H1 (cell line): ENCODE data around the gene SH3D19. TPM values are rescaled to one million over a fixed set of nuclear protein-coding genes. Genes with fewer than 3 reads are reported as not detected.

Source experiments
- CTCF ChIA-PET: fragments of 300-600 bp; sonication (Branson Sonifier 250); formaldehyde crosslinking; loops from one replicate; lab custom pipeline; 2021; ENCODE audit not compliant: partially characterized antibody; lab: Charles Lee
- POLR2A ChIA-PET: fragments of 300-600 bp; sonication (Branson Sonifier 250); formaldehyde crosslinking; loops from one replicate; lab custom pipeline; 2021; ENCODE audit warnings: inconsistent platforms; ENCODE audit not compliant: partially characterized antibody; lab: Charles Lee
- DNase-seq, 2 experiments: peaks; one replicate each; pipeline versions ENCODE4 v3.0.0 to v3.0.0-alpha.2; 2010 to 2022; ENCODE audit warnings: low spot score in 2 of 2, low read depth in 1 of 2, mixed read lengths in 1 of 2
- FAIRE-seq: peaks from 2 replicates; lab custom pipeline; 2011; peaks lifted over from hg19 to GRCh38; lab: Jason Lieb, UNC
- H2AFZ ChIP-seq: 2 replicates; pipeline ENCODE4 v1.8.1; 2012; ENCODE audit warnings: low read length, inconsistent platforms
- H2AK5ac ChIP-seq: 2 replicates; pipeline ENCODE4 v1.6.1; 2013; ENCODE audit warnings: low read depth, low read length
- H2BK120ac ChIP-seq: replicated peaks from 2 replicates; pipeline ENCODE3; 2013; ENCODE audit warnings: low read depth, low read length, inconsistent platforms
- H2BK12ac ChIP-seq: 2 replicates; pipeline ENCODE4 v1.6.1; 2013; ENCODE audit warnings: low read depth, low read length
- H2BK15ac ChIP-seq: 2 replicates; pipeline ENCODE4 v1.6.1; 2013; ENCODE audit warnings: low read length
- H2BK20ac ChIP-seq: 2 replicates; pipeline ENCODE4 v1.6.1; 2013; ENCODE audit warnings: low read length
- H2BK5ac ChIP-seq: 2 replicates; pipeline ENCODE4 v1.6.1; 2013; ENCODE audit warnings: low read depth, low read length
- H3K14ac ChIP-seq: 2 replicates; pipeline ENCODE4 v1.6.1; 2013; ENCODE audit warnings: inconsistent platforms; ENCODE audit not compliant: insufficient read length
- H3K18ac ChIP-seq: 2 replicates; pipeline ENCODE4 v1.6.1; 2013; ENCODE audit warnings: low read length; ENCODE audit errors: extremely low read depth
- H3K23ac ChIP-seq: 2 replicates; pipeline ENCODE4 v1.6.1; 2013; ENCODE audit warnings: inconsistent platforms; ENCODE audit not compliant: insufficient read length
- H3K23me2 ChIP-seq: 2 replicates; pipeline ENCODE4 v1.6.1; 2013; ENCODE audit warnings: low read depth, low read length
- H3K27ac ChIP-seq: 2 replicates; pipeline ENCODE4 v1.6.1; 2011; ENCODE audit warnings: low read depth, low read length, inconsistent platforms
- H3K27me3 ChIP-seq, 4 experiments: replicated peaks in 1 of 4; 1 replicate in 1 of 4; 2 replicates in 3 of 4; pipeline versions ENCODE4 v1.6.1 to v1.8.1; 2011 to 2013; ENCODE audit warnings: low read length in 3 of 4, mild to moderate bottlenecking in 3 of 4, inconsistent platforms in 2 of 4, mixed read lengths in 2 of 4, moderate library complexity in 1 of 4; ENCODE audit not compliant: control insufficient read depth in 3 of 4, insufficient read depth in 3 of 4; ENCODE audit errors: extremely low read depth in 1 of 4
- H3K36me3 ChIP-seq, 4 experiments: 2 replicates each; pipeline versions ENCODE4 v1.6.1 to v1.8.1; 2011 to 2013; ENCODE audit warnings: mild to moderate bottlenecking in 4 of 4, low read length in 3 of 4, moderate library complexity in 2 of 4, control low read depth in 1 of 4, inconsistent platforms in 1 of 4; ENCODE audit not compliant: insufficient read depth in 4 of 4, control insufficient read depth in 2 of 4
- H3K4ac ChIP-seq: replicated peaks from 2 replicates; pipeline ENCODE3; 2013; ENCODE audit warnings: low read length, low read depth, mixed read lengths, inconsistent platforms; ENCODE audit not compliant: insufficient read length
- H3K4me1 ChIP-seq, 4 experiments: replicated peaks in 1 of 4; 1 replicate in 1 of 4; 2 replicates in 3 of 4; pipeline versions ENCODE4 v1.6.1 to v1.8.1; 2011 to 2013; ENCODE audit warnings: low read length in 3 of 4, inconsistent platforms in 2 of 4, mixed read lengths in 1 of 4; ENCODE audit not compliant: insufficient read depth in 4 of 4, control insufficient read depth in 3 of 4
- H3K4me2 ChIP-seq, 2 experiments: 2 replicates each; pipeline versions ENCODE4 v1.6.1 to v1.8.1; 2011 to 2013; ENCODE audit warnings: low read depth in 2 of 2, low read length in 2 of 2, control low read depth in 1 of 2, inconsistent platforms in 1 of 2, mild to moderate bottlenecking in 1 of 2; ENCODE audit not compliant: insufficient read depth in 1 of 2
- H3K4me3 ChIP-seq, 4 experiments: fragments of 200-600, 300-600 bp in 1 of 4; sonication (generic), shearing (Covaris generic), sonication (Bioruptor Twin) in 1 of 4; 2 replicates each; pipeline versions ENCODE4 v1.5.1 to v1.8.1; 2011 to 2016; ENCODE audit warnings: low read length in 4 of 4, low read depth in 3 of 4, control low read depth in 2 of 4, inconsistent platforms in 2 of 4, mild to moderate bottlenecking in 2 of 4, mixed read lengths in 1 of 4, moderate library complexity in 1 of 4; ENCODE audit not compliant: insufficient read depth in 2 of 4; ENCODE audit errors: extremely low read depth in 1 of 4
- H3K56ac ChIP-seq: replicated peaks from 2 replicates; pipeline ENCODE3; 2013; ENCODE audit warnings: low read depth, mild to moderate bottlenecking, mixed read lengths, low read length, inconsistent platforms; ENCODE audit not compliant: insufficient read length
- H3K79me1 ChIP-seq: 2 replicates; pipeline ENCODE4 v1.6.1; 2013; ENCODE audit warnings: low read depth, low read length, control low read depth
- H3K79me2 ChIP-seq, 2 experiments: 2 replicates each; pipeline versions ENCODE4 v1.6.1 to v1.8.1; 2012 to 2013; ENCODE audit warnings: low read length in 2 of 2, mild to moderate bottlenecking in 2 of 2, inconsistent platforms in 1 of 2; ENCODE audit not compliant: insufficient read depth in 2 of 2, control insufficient read depth in 1 of 2
- H3K9ac ChIP-seq, 4 experiments: replicated peaks in 1 of 4; 1 replicate in 1 of 4; 2 replicates in 3 of 4; pipeline versions ENCODE4 v1.6.1 to v1.8.1; 2011 to 2013; ENCODE audit warnings: low read depth in 3 of 4, low read length in 3 of 4, control low read depth in 2 of 4, mild to moderate bottlenecking in 2 of 4, moderate library complexity in 2 of 4, inconsistent platforms in 1 of 4; ENCODE audit errors: extremely low read depth in 1 of 4
- H3K9me3 ChIP-seq, 2 experiments: 2 replicates each; pipeline versions ENCODE4 v1.6.1 to v1.8.1; 2012 to 2013; ENCODE audit warnings: mild to moderate bottlenecking in 2 of 2, moderate library complexity in 2 of 2, control low read depth in 1 of 2, inconsistent platforms in 1 of 2, low read depth in 1 of 2, low read length in 1 of 2, mixed read lengths in 1 of 2; ENCODE audit not compliant: insufficient read depth in 2 of 2
- H4K20me1 ChIP-seq, 2 experiments: replicated peaks in 1 of 2; 2 replicates each; pipeline versions ENCODE3 to v1.8.1; 2011 to 2013; ENCODE audit warnings: inconsistent platforms in 2 of 2, low read length in 2 of 2, mild to moderate bottlenecking in 1 of 2; ENCODE audit not compliant: insufficient read depth in 2 of 2, control insufficient read depth in 1 of 2
- H4K5ac ChIP-seq: 2 replicates; pipeline ENCODE4 v1.6.1; 2013; ENCODE audit warnings: low read length, low read depth, mixed read lengths, inconsistent platforms; ENCODE audit not compliant: insufficient read length
- H4K8ac ChIP-seq: 2 replicates; pipeline ENCODE4 v1.8.0; 2013; ENCODE audit warnings: mild to moderate bottlenecking, moderate library complexity, low read length, inconsistent platforms; ENCODE audit not compliant: insufficient read depth; ENCODE audit errors: extremely low read depth
- H4K91ac ChIP-seq: replicated peaks from 2 replicates; pipeline ENCODE3; 2013; ENCODE audit warnings: low read length, mixed read lengths, inconsistent platforms; ENCODE audit not compliant: insufficient read length
- CBX8 ChIP-seq: fragments of 300-800, 300-1000 bp; sonication (generic); IDR thresholded peaks from 2 replicates; pipeline ENCODE4 v1.7.1; 2016; ENCODE audit warnings: low read depth, low read length, borderline replicate concordance
- CTBP2 ChIP-seq: IDR thresholded peaks from 2 replicates; pipeline ENCODE4 v1.7.0; 2011; ENCODE audit warnings: borderline replicate concordance, mild to moderate bottlenecking, moderate library complexity, mixed read lengths, low read length; ENCODE audit not compliant: insufficient read depth, insufficient read length
- NRF1 ChIP-seq: IDR thresholded peaks from 2 replicates; pipeline ENCODE4 v1.6.1; 2011; ENCODE audit warnings: mild to moderate bottlenecking, low read depth, low read length, improper control_type of control experiment
- SIX5 ChIP-seq: IDR thresholded peaks from 2 replicates; pipeline ENCODE4 v1.6.1; 2011; ENCODE audit warnings: mild to moderate bottlenecking, low read depth, low read length
- SP4 ChIP-seq: IDR thresholded peaks from 2 replicates; pipeline ENCODE4 v1.6.1; 2012; ENCODE audit warnings: low read length, inconsistent platforms
- SRF ChIP-seq: IDR thresholded peaks from 2 replicates; pipeline ENCODE4 v1.6.1; 2011; ENCODE audit warnings: mild to moderate bottlenecking, low read depth, low read length, moderate library complexity
- SUZ12 ChIP-seq: fragments of 200-600 bp; sonication (generic); IDR thresholded peaks from 2 replicates; pipeline ENCODE4 v1.6.1; 2012; ENCODE audit warnings: mild to moderate bottlenecking, inconsistent platforms, low read length, moderate library complexity, mixed read lengths
- TAF7 ChIP-seq: optimal IDR thresholded peaks from 2 replicates; pipeline ENCODE3; 2011; ENCODE audit warnings: low read depth, mild to moderate bottlenecking, inconsistent platforms, low read length, moderate library complexity, borderline replicate concordance
- WGBS, 2 experiments: shearing (Covaris generic) in 1 of 2; methylation state at CpG; one replicate each; pipeline versions ENCODE4 v1.1.6 to v1.1.7; 2013 to 2015; ENCODE audit warnings: low lambda C conversion rate in 2 of 2, mixed read lengths in 2 of 2, inconsistent platforms in 1 of 2, low coverage in 1 of 2, missing lambda C conversion rate in 1 of 2; ENCODE audit not compliant: insufficient replicate concordance in 2 of 2, insufficient coverage in 1 of 2, insufficient read length in 1 of 2; ENCODE audit errors: extremely low coverage in 1 of 2, missing lambda C conversion rate in 1 of 2; 5-methylcytosine and 5-hydroxymethylcytosine counted together
- polyA plus RNA-seq, 7 experiments: library from polyadenylated mRNA; depleted of rRNA in 3 of 7; stranded (reverse) in 5 of 7; unstranded in 2 of 7; fragments of >200 nt in 5 of 7; fragments of 200-250 nt in 2 of 7; gene quantifications; 1 replicate in 5 of 7; 2 replicates in 1 of 7; 4 replicates in 1 of 7; pipeline versions ENCODE4 v1.2.1 to v1.2.3, GENCODE V29; 2011 to 2013; ENCODE audit warnings: missing spikeins in 2 of 7, mixed read lengths in 2 of 7
- total RNA-seq: library from RNA; stranded (reverse); fragmentation: NEBNext Ultra II Directional; extraction: Animal tissue kit (Norgen Biotek cat#: 25700); gene quantifications from 2 replicates; pipeline ENCODE4 v1.2.1, GENCODE V29; 2021

The SH3D19 gene
- total and polyA plus RNA-seq, 2 of the 8 experiments (the other 6 are each of a cell fraction or from before 2014, with no cell fraction given) = 11.7 to 51.3 TPM

DNA sequence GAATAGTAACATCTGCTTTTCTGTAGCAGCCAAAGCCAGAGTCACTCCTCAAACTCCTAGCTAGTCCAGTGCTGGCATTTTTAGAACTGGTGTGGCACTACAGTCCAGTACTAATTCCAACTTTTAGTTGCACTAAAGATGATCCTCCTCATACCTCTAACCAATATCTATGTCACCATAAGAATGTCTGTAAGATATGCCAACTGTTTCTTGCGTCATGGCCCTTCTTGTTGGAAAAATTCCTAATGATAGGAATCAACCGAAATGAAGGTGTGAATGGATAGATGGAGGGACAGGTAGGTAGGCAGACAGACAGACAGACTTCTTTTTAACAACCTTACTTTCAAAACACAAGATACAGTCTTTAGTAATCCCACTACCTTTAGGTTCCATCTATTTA, 123.0 kb downstream of the SH3D19 start:
- Histone ChIP-seq H3K27ac (no peak overlapping the region), H3K4ac (no peak overlapping the region), H3K79me1 (no peaks in the 10 kb centered on the region; the same call in 1 of the 2 replicates), H3K27me3 (no peaks in the 10 kb centered on the region), H3K79me2 (peaks cover 0 to 12% of the 10 kb centered on the region in 2 experiments; a peak in 1 of 4 replicates), H3K9ac (no peak overlapping the region), H3K23me2 (no peaks in the 10 kb centered on the region; the same call in 1 of the 2 replicates), H3K36me3 (no peaks in the 10 kb centered on the region), H3K4me1 (peaks cover 0 to 2% (median 1%) of the 10 kb centered on the region in 4 experiments; a peak in 2 of 7 replicates), H3K4me2 (no peak overlapping the region), H3K23ac (no peak overlapping the region), H2AFZ (no peak overlapping the region), H3K4me3 (no peak overlapping the region), H4K5ac (no peak overlapping the region), H2BK5ac (no peak overlapping the region), H3K18ac (no peak overlapping the region), H3K14ac (no peak overlapping the region), H2BK15ac (no peak overlapping the region), H3K56ac (no peak overlapping the region), H4K91ac (no peak overlapping the region), H3K9me3 (no peaks in the 10 kb centered on the region), H2BK12ac (no peak overlapping the region), H2BK20ac (no peak overlapping the region), H4K20me1 (no peaks in the 10 kb centered on the region), H2AK5ac (no peak overlapping the region), H2BK120ac (no peak overlapping the region), H4K8ac (no peak overlapping the region)
- CTCF ChIA-PET = no interaction called here
- FAIRE-seq = no peak
- no peak for DNase-seq
- WGBS, 2 experiments = 95% methylated on average over 2 of the region's 2 CpGs; no CpG with 5 or more reads in 1 of the 2 experiments
- POLR2A ChIA-PET = no interaction called here
- TF ChIP-seq SP4 = no peak
- TF ChIP-seq CTBP2 = no peak
- no peak for TF ChIP-seq SIX5
- TF ChIP-seq CBX8 = no peak
- no peak for TF ChIP-seq SRF
- TF ChIP-seq TAF7 = no peak
- TF ChIP-seq NRF1 = no peak
- no peak for TF ChIP-seq SUZ12
